ENCODE measurements around the gene C19orf53.

GRCh38 chr19:13765395-13766094 lies 8.7 kb upstream of the C19orf53 start:
- TF ChIP-seq POLR2A (IDR thresholded peaks at IDR 0.05) (no peak), CTCF (IDR thresholded peaks at IDR 0.05) (no peak)
